HCT116 (cell line): ENCODE data around the gene CRYBG3. TPM values are rescaled to one million over a fixed set of nuclear protein-coding genes. Genes with fewer than 3 reads are reported as not detected.

Source experiments
- ATAC-seq: fragments of 200-7000 bp; cut with Tn5 transposase; 2 replicates; pipeline ENCODE4 v1.9.1; 2020; ENCODE audit warnings: mild to moderate bottlenecking, moderate library complexity
- BruUV-seq: library from RNA; stranded (reverse); fragments of 400-500 nt; replicated peaks from 2 replicates; lab custom pipeline; 2021; lab: Mats Ljungman, UMichigan
- CTCF ChIA-PET: fragments of 300-600 bp; sonication (Branson Sonifier 250); formaldehyde crosslinking; loops from one replicate; lab custom pipeline; 2021; ENCODE audit warnings: antibody characterized with exemption; lab: Charles Lee
- POLR2A ChIA-PET: fragments of 300-600, 350-600 bp; sonication (Branson Sonifier 250); formaldehyde crosslinking; loops from one replicate; lab custom pipeline; 2021; ENCODE audit warnings: antibody characterized with exemption; lab: Charles Lee
- RAD21 ChIA-PET, 2 experiments: fragments of 300-600 bp; sonication (Branson Sonifier 250); formaldehyde crosslinking; loops; one replicate each; lab custom pipeline; 2023; ENCODE audit warnings: low total read pairs in 2 of 2; ENCODE audit not compliant: uncharacterized antibody in 2 of 2, unreplicated experiment in 2 of 2, low non-redundant PET in 1 of 2; lab: Charles Lee
- DNase-seq: peaks from one replicate; pipeline ENCODE4 v3.0.0-alpha.2; 2010; ENCODE audit warnings: low read depth, low spot score
- H2AFZ ChIP-seq: fragments of 200-600 bp; shearing (Covaris generic), sonication (generic); 2 replicates; pipeline ENCODE4 v1.6.1; 2017; ENCODE audit warnings: low read depth, mixed run types, mixed read lengths, antibody characterized with exemption, low read length; ENCODE audit not compliant: poor library complexity, severe bottlenecking
- H3K27ac ChIP-seq: 2 replicates; pipeline ENCODE4 v1.5.1; 2012; ENCODE audit warnings: low read depth, low read length
- H3K27me3 ChIP-seq: fragments of 200-600 bp; sonication (generic); 2 replicates; pipeline ENCODE4 v1.6.1; 2016; ENCODE audit warnings: mixed run types, low read length, mixed read lengths; ENCODE audit not compliant: insufficient read depth
- H3K36me3 ChIP-seq, 2 experiments: fragments of 200-500 bp in 1 of 2; fragments of 200-600 bp in 1 of 2; sonication (Bioruptor generic) in 1 of 2; sonication (generic) in 1 of 2; 2 replicates each; pipeline versions ENCODE4 v1.5.1 to v1.6.1; 2014 to 2016; ENCODE audit warnings: low read length in 2 of 2, inconsistent platforms in 1 of 2, mixed read lengths in 1 of 2, mixed run types in 1 of 2; ENCODE audit not compliant: insufficient read depth in 2 of 2, control insufficient read depth in 1 of 2
- H3K4me1 ChIP-seq, 2 experiments: fragments of 200-600 bp in 1 of 2; sonication (generic) in 1 of 2; 2 replicates each; pipeline versions ENCODE4 v1.5.1 to v1.6.1; 2012 to 2017; ENCODE audit warnings: low read length in 2 of 2, inconsistent platforms in 1 of 2, mild to moderate bottlenecking in 1 of 2, mixed read lengths in 1 of 2, mixed run types in 1 of 2, moderate library complexity in 1 of 2; ENCODE audit not compliant: insufficient read depth in 2 of 2, control insufficient read depth in 1 of 2
- H3K4me2 ChIP-seq: fragments of 200-600 bp; sonication (generic); 2 replicates; pipeline ENCODE4 v1.6.1; 2017; ENCODE audit warnings: mixed run types, low read length, mixed read lengths
- H3K4me3 ChIP-seq, 2 experiments: fragments of 200-600 bp in 1 of 2; sonication (generic) in 1 of 2; replicated peaks in 1 of 2; 2 replicates each; pipeline ENCODE4 v1.5.1; 2011 to 2016; ENCODE audit warnings: low read length in 2 of 2, control low read depth in 1 of 2, low read depth in 1 of 2, mild to moderate bottlenecking in 1 of 2, mixed read lengths in 1 of 2, mixed run types in 1 of 2
- H3K79me2 ChIP-seq: fragments of 200-600 bp; sonication (generic); 2 replicates; pipeline ENCODE4 v1.6.1; 2017; ENCODE audit warnings: mild to moderate bottlenecking, mixed run types, low read length, moderate library complexity, mixed read lengths; ENCODE audit not compliant: insufficient read depth
- H3K9ac ChIP-seq: fragments of 200-600 bp; sonication (generic); 2 replicates; pipeline ENCODE4 v1.6.1; 2016; ENCODE audit warnings: low read length, mixed read lengths
- H3K9me2 ChIP-seq: fragments of 200-600 bp; sonication (generic), shearing (Covaris generic); 2 replicates; pipeline ENCODE4 v1.6.1; 2017; ENCODE audit warnings: mixed run types, mild to moderate bottlenecking, moderate library complexity; ENCODE audit not compliant: insufficient read depth
- H3K9me3 ChIP-seq, 2 experiments: fragments of 200-500 bp in 1 of 2; fragments of 200-600 bp in 1 of 2; sonication (Bioruptor generic) in 1 of 2; sonication (generic) in 1 of 2; 2 replicates each; pipeline ENCODE4 v1.6.1; 2014 to 2017; ENCODE audit warnings: low read length in 2 of 2, mixed read lengths in 2 of 2, inconsistent platforms in 1 of 2, low read depth in 1 of 2, mild to moderate bottlenecking in 1 of 2, mixed run types in 1 of 2, moderate library complexity in 1 of 2; ENCODE audit not compliant: control insufficient read depth in 1 of 2, insufficient read depth in 1 of 2
- H4K20me1 ChIP-seq: fragments of 200-600 bp; sonication (generic), shearing (Covaris generic); 2 replicates; pipeline ENCODE4 v1.6.1; 2017; ENCODE audit warnings: mixed run types, mild to moderate bottlenecking, moderate library complexity; ENCODE audit not compliant: insufficient read depth
- CBX3 ChIP-seq: IDR thresholded peaks from 2 replicates; pipeline ENCODE4 v1.6.1; 2012; ENCODE audit warnings: low read depth
- CEBPB ChIP-seq: IDR thresholded peaks from 2 replicates; pipeline ENCODE4 v1.6.1; 2012; ENCODE audit warnings: low read depth
- EGR1 ChIP-seq: IDR thresholded peaks from 2 replicates; pipeline ENCODE4 v1.6.1; 2012; ENCODE audit warnings: low read depth
- ELF1 ChIP-seq: IDR thresholded peaks from 2 replicates; pipeline ENCODE4 v1.6.1; 2012; ENCODE audit warnings: low read depth, borderline replicate concordance
- EZH2 ChIP-seq: fragments of 200-600 bp; sonication (generic); IDR thresholded peaks from 2 replicates; pipeline ENCODE4 v1.6.1; 2017; ENCODE audit warnings: antibody characterized with exemption, mixed run types
- EZH2phosphoT487 ChIP-seq: fragments of 200-600 bp; IDR thresholded peaks from 2 replicates; pipeline ENCODE4 v1.6.1; 2018; ENCODE audit warnings: antibody characterized with exemption, borderline replicate concordance
- FOSL1 ChIP-seq: IDR thresholded peaks from 2 replicates; pipeline ENCODE4 v1.6.1; 2012; ENCODE audit warnings: low read depth
- POLR2A ChIP-seq: IDR thresholded peaks from 2 replicates; pipeline ENCODE4 v1.7.0; 2011; ENCODE audit warnings: borderline replicate concordance; ENCODE audit not compliant: insufficient read depth, insufficient read length; ENCODE audit errors: extremely low read depth
- POLR2AphosphoS5 ChIP-seq: IDR thresholded peaks from 2 replicates; pipeline ENCODE4 v1.6.1; 2011; ENCODE audit warnings: mild to moderate bottlenecking, low read depth, low read length, moderate library complexity
- SRF ChIP-seq: IDR thresholded peaks from 2 replicates; pipeline ENCODE4 v1.6.1; 2012; ENCODE audit warnings: low read depth
- TCF7L2 ChIP-seq: IDR thresholded peaks from 2 replicates; pipeline ENCODE4 v1.7.0; 2011; ENCODE audit warnings: borderline replicate concordance, inconsistent platforms; ENCODE audit not compliant: insufficient read depth, insufficient read length; ENCODE audit errors: extremely low read depth
- YY1 ChIP-seq: IDR thresholded peaks from 2 replicates; pipeline ENCODE4 v1.6.1; 2011; ENCODE audit warnings: low read length, low read depth, moderate library complexity, mild to moderate bottlenecking; ENCODE audit not compliant: insufficient replicate concordance; ENCODE audit errors: extremely low read depth
- ZFX ChIP-seq: fragments of 450-650 bp; IDR thresholded peaks from 2 replicates; pipeline ENCODE4 v1.6.1; 2017
- ZNF274 ChIP-seq: fragments of 200-500 bp; sonication (Bioruptor generic); IDR thresholded peaks from 2 replicates; pipeline ENCODE4 v1.6.1; 2014; ENCODE audit warnings: mild to moderate bottlenecking, low read depth, low read length, inconsistent platforms
- intact Hi-C: fragments of 100-400 bp; cut with micrococcal nuclease; formaldehyde crosslinking; loops from 2 replicates; pipeline ENCODE4 v1.10.0; 2022
- total RNA-seq: library from RNA; stranded (reverse); gene quantifications from one replicate; pipeline ENCODE4 v1.2.1, GENCODE V29; 2021; ENCODE audit not compliant: unreplicated experiment
- TF ChIP-seq, protein P1 (sequence below), 3 experiments: fragments of 200-600 bp in 1 of 3; sonication (generic) in 1 of 3; IDR thresholded peaks in 2 of 3; conservative IDR thresholded peaks in 1 of 3; 2 replicates each; pipeline ENCODE4 v1.5.1; 2012 to 2017; ENCODE audit warnings: low read depth in 2 of 3, low read length in 2 of 3, antibody characterized with exemption in 1 of 3, borderline replicate concordance in 1 of 3, control low read depth in 1 of 3, mild to moderate bottlenecking in 1 of 3, mixed read lengths in 1 of 3, mixed run types in 1 of 3, moderate library complexity in 1 of 3; ENCODE audit not compliant: insufficient read depth in 1 of 3
- TF ChIP-seq, protein P2 (sequence below): IDR thresholded peaks from 2 replicates; pipeline ENCODE4 v1.6.1; 2012
- TF ChIP-seq, protein P3 (sequence below): IDR thresholded peaks from 2 replicates; pipeline ENCODE4 v1.6.1; 2012; ENCODE audit warnings: low read depth

Gene CRYBG3
- total RNA-seq, 1 experiment from 2014 or later, result 7.5 TPM

DNA sequence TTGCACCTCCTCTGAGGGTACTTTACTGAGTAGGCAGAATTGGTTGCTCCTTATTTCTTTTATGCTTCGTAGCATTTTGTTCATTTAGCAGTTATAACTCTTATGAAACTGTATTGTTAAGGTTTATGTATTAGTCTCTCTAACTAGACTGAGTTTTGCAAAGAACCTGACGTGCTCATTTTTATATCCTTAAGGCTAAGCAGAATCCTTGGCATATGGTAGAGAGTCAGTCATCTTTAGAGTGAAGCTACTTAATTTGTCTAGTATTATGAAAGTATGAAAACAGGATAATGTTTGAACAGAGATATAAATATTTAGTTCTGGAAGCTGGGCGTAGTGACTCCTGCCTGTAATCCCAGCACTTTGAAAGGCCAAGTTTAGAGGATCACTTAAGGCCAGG lies 20.1 kb downstream of the CRYBG3 start:
- H3K79me2 ChIP-seq, result no peaks in the 10 kb centered on the region
- no peaks in the 10 kb centered on the region for H4K20me1 ChIP-seq
- H3K27me3 ChIP-seq, result no peaks in the 10 kb centered on the region
- H3K4me1 ChIP-seq, result no peaks in the 10 kb centered on the region
- no peak overlapping the region for H3K9ac ChIP-seq
- no peak overlapping the region for H3K27ac ChIP-seq
- no peak for ATAC-seq
- H2AFZ ChIP-seq, result no peak overlapping the region
- ChIA-PET RAD21 (no interaction called here), POLR2A (no interaction called here), CTCF (no interaction called here)
- intact Hi-C loops, result no loop called here
- H3K9me2 ChIP-seq, result no peaks in the 10 kb centered on the region
- TF ChIP-seq POLR2AphosphoS5 (no peak), ZNF274 (no peak), TCF7L2 (no peak), POLR2A (no peak)
- TF ChIP-seq, protein P1, sequence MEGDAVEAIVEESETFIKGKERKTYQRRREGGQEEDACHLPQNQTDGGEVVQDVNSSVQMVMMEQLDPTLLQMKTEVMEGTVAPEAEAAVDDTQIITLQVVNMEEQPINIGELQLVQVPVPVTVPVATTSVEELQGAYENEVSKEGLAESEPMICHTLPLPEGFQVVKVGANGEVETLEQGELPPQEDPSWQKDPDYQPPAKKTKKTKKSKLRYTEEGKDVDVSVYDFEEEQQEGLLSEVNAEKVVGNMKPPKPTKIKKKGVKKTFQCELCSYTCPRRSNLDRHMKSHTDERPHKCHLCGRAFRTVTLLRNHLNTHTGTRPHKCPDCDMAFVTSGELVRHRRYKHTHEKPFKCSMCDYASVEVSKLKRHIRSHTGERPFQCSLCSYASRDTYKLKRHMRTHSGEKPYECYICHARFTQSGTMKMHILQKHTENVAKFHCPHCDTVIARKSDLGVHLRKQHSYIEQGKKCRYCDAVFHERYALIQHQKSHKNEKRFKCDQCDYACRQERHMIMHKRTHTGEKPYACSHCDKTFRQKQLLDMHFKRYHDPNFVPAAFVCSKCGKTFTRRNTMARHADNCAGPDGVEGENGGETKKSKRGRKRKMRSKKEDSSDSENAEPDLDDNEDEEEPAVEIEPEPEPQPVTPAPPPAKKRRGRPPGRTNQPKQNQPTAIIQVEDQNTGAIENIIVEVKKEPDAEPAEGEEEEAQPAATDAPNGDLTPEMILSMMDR (IDR thresholded peaks at IDR 0.05 in 2 of 3, conservative IDR thresholded peaks at IDR 0.05 in 1 of 3; ENCODE audit: borderline replicate concordance in 1 of 3, insufficient read depth in 1 of 3, low read depth in 2 of 3, low read length in 2 of 3), result no peak
- no peak overlapping the region for H3K4me2 ChIP-seq
- no peaks in the 10 kb centered on the region for H3K36me3 ChIP-seq
- H3K4me3 ChIP-seq, result no peak overlapping the region
- no TSS peak for BruUV-seq
- no peaks in the 10 kb centered on the region for H3K9me3 ChIP-seq
- DNase-seq, result no peak

DNA sequence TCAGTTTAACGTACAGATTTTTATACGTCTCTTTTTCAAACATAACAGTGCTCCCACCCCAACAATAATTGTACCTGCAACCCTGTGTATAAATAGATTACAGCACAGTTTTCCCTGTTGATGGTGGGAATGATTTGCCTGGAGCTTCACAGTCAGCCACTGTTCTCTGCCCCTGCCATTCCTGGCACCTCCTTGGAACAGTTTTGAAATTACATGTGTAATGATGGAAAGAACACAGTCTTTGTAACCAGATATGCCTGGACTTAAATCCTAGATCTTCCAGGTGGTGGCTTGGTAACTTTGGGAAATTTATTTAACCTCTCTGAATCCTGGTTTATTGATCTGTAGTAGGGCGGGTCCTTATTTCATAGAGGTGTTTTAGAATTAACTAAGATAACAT lies 27.0 kb downstream of the CRYBG3 start:
- H3K9me3 ChIP-seq, result no peaks in the 10 kb centered on the region
- H3K27ac ChIP-seq, result no peak overlapping the region
- no TSS peak for BruUV-seq
- no peaks in the 10 kb centered on the region for H3K9me2 ChIP-seq
- RAD21 ChIA-PET, result no interaction called here
- H3K4me1 ChIP-seq, result no peaks in the 10 kb centered on the region
- no peaks in the 10 kb centered on the region for H3K36me3 ChIP-seq
- POLR2A ChIA-PET, result no interaction called here
- H3K9ac ChIP-seq, result no peak overlapping the region
- H4K20me1 ChIP-seq, result no peaks in the 10 kb centered on the region
- H3K4me2 ChIP-seq, result no peak overlapping the region
- no peaks in the 10 kb centered on the region for H3K27me3 ChIP-seq
- H2AFZ ChIP-seq, result no peak overlapping the region
- H3K4me3 ChIP-seq, result no peak overlapping the region
- ATAC-seq (no peak), DNase-seq (no peak)
- H3K79me2 ChIP-seq, result no peaks in the 10 kb centered on the region
- intact Hi-C loops, result no loop called here
- CTCF ChIA-PET, result no interaction called here
- TF ChIP-seq CEBPB (no peak), ELF1 (no peak), POLR2AphosphoS5 (no peak), FOSL1 (no peak), EZH2 (no peak), ZFX (no peak), POLR2A (no peak), CBX3 (no peak), YY1 (no peak), EZH2phosphoT487 (no peak), SRF (no peak), EGR1 (no peak)
- TF ChIP-seq, protein P2, sequence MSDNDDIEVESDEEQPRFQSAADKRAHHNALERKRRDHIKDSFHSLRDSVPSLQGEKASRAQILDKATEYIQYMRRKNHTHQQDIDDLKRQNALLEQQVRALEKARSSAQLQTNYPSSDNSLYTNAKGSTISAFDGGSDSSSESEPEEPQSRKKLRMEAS, result no peak
- TF ChIP-seq, protein P3, sequence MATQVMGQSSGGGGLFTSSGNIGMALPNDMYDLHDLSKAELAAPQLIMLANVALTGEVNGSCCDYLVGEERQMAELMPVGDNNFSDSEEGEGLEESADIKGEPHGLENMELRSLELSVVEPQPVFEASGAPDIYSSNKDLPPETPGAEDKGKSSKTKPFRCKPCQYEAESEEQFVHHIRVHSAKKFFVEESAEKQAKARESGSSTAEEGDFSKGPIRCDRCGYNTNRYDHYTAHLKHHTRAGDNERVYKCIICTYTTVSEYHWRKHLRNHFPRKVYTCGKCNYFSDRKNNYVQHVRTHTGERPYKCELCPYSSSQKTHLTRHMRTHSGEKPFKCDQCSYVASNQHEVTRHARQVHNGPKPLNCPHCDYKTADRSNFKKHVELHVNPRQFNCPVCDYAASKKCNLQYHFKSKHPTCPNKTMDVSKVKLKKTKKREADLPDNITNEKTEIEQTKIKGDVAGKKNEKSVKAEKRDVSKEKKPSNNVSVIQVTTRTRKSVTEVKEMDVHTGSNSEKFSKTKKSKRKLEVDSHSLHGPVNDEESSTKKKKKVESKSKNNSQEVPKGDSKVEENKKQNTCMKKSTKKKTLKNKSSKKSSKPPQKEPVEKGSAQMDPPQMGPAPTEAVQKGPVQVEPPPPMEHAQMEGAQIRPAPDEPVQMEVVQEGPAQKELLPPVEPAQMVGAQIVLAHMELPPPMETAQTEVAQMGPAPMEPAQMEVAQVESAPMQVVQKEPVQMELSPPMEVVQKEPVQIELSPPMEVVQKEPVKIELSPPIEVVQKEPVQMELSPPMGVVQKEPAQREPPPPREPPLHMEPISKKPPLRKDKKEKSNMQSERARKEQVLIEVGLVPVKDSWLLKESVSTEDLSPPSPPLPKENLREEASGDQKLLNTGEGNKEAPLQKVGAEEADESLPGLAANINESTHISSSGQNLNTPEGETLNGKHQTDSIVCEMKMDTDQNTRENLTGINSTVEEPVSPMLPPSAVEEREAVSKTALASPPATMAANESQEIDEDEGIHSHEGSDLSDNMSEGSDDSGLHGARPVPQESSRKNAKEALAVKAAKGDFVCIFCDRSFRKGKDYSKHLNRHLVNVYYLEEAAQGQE, result no peak
